Activated naive CD4-positive, alpha-beta T cell (primary cell): ENCODE results near the gene FXYD1.
"Not testable (repeated sequence)": the region's sequence is repeated elsewhere in the genome, so short reads cannot be mapped to it uniquely, and the experiment has no call there.

Source experiments
- DNase-seq, 4 experiments: peaks; one replicate each; lab custom pipeline; 2025; lab: John Stamatoyannopoulos, UW

Gene FXYD1

GRCh38 chr19:35138305-35138892 lies at the start of gene FXYD1:
FXYD1 (plus strand) TSS chr19:35138824; CDS start chr19:35140080, 1,256 bp downstream.
- no peak for DNase-seq

- no peak for DNase-seq
These were observed 49.1 kb upstream of the FXYD1 start for GRCh38 chr19:35089554-35089953.

DNA sequence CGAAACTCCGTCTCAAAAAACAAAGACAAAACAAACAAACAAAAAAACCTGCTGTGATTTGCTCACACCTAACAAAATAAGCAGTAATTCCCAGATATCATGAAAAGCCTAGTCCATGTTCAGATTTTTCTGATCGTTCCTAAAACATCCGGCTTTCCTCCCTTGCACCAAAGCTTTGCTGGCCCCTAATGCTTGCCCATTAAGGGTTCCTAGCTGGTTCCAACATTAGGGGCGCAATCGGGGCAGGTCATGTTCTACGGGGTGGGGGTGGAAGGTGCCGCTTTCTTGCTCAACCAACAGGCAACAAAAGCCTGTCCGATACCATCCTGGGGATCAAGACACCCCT lies 48.5 kb upstream of the FXYD1 start:
- DNase-seq: no peak

GRCh38 chr19:35090506-35091214 lies 48.0 kb upstream of the FXYD1 start:
- peak in 1 of 4 experiments; percentile 5 for DNase-seq

- no peak for DNase-seq
These were observed 45.2 kb upstream of the FXYD1 start for GRCh38 chr19:35093430-35093829.

DNA sequence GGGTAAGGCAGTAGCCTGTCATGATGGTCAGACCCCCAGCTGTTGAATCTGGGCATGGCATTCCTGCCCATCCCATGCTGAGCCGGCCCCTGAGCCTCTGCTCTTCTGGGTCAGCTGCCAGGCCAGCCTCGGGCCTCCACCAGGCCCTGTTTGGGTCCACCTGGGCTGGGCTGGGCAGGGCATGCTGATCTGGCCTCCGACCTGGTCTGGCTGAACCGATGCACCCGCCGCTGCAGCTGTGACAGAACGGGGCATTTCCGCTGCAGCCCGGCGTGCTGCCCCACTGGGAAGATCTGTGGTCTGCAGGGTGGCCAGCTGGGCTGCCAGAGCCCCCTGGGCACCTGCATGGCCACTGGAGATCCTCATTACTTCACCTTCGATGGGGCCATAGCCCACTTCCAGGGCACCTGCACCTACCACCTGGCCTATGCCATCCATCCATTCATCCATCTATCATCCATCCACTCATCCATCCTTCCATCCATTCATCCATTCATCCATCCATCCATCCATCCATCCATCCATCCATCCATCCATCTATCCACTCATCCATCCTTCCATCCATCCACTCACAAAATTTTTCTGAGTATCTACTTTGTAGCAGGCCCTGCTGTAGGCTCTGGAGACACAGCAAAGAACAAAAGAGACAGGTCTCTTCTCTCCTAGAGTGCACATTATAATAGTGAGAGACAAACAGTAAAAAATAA lies 44.5 kb upstream of the FXYD1 start:
- DNase-seq: no peak

GRCh38 chr19:35094656-35095055 lies 44.0 kb upstream of the FXYD1 start:
- no peak for DNase-seq

GRCh38 chr19:35095667-35096368 lies 42.8 kb upstream of the FXYD1 start:
- no peak for DNase-seq

DNA sequence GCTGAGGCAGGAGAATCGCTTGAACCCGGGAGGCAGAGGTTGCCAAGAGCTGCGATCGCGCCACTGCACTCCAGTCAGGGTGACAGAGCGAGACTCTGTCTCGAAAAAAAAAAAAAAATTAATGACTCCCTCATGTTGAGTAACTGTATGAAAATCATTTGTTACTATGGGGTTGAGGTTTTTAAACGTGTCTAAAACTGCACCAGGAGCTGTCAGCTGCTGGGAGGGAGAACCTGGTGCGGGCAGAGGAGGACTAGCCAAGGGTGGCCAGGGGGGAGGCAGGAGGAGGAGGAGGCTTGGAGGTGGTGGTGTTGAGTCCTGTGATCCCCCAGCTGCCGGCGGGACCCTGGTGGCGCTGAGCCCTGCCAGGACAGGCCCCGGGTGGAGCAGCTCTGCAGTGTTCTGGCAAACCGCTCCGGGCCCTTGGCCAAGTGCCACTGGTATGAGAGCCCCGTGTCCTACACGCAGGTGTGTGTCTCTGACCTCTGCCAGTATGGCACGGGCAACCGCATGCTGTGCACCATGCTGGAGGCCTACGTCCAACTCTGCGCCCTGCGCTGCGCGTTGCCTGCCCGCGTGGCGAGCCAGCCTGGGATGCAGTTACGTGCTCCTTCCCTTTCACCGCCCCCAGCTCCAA lies 40.1 kb upstream of the FXYD1 start:
- no peak for DNase-seq

GRCh38 chr19:35099155-35099896 lies 39.3 kb upstream of the FXYD1 start:
- DNase-seq: no peak

GRCh38 chr19:35099897-35100275 lies 38.7 kb upstream of the FXYD1 start:
- no peak for DNase-seq

DNA sequence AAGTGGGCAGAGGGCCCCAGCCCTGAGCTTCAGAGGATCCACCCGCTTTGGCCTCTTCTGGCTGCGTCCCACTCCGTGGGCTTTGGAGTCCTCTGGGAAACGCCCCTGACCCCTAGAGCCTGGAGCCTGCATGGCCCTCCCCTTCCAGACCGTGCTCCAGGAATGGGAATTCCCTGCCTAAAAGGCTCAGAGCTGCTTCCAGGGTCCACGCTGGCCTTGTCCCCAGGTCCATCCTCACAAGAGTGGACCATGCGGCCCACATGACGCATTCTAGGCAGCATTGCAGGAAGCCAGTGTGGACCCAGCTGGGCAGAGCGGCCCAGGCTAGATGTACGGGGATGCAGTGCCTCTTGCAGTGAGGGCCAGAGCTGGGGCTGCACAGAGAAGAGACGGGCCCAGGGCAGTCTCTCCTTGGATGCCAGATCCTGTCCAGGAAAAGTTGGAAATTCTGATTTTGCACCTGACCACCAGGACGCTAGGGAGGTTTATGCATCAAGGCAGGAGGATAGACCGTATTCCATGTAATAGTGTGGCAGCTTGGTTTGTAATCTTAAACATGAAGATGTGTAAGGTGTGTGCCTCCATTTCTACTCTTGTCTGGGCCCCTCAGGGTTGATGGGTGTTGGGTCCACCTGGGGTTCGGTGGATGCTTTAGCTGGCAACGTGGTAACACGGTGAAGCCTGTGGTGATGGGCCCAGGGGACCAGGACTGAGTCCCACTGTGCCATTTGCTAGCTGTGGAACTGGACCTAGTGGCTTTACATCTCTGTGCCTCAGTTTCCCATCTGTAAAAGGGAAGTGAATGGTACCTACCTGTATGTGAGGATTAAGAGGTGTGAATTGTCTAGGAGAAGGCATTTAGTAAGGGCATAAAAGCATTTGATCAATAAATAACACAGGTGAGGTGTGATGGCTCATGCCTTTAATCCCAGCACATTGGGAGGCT lies 37.8 kb upstream of the FXYD1 start:
- DNase-seq: no peak

GRCh38 chr19:35101949-35102348 lies 36.7 kb upstream of the FXYD1 start:
- not testable (repeated sequence) for DNase-seq

DNA sequence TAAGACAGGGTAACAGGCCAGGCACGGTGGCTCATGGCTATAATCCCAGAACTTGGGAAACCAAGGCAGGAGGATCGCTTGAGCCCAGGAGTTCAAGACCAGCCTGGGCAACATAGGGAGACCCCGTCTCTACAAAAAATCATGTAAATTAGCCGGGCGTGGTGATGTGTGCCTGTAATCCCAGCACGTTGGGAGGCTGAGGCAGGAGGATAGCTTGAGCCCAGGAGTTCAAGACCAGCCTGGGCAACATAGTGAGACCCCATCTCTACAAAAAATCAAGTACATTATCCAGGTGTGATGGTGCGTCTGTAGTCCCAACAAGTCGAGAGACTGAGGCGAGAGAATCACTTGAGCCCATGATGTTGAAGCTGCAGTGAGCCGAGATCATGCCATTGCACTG lies 35.0 kb upstream of the FXYD1 start:
- DNase-seq: not testable (repeated sequence)

DNA sequence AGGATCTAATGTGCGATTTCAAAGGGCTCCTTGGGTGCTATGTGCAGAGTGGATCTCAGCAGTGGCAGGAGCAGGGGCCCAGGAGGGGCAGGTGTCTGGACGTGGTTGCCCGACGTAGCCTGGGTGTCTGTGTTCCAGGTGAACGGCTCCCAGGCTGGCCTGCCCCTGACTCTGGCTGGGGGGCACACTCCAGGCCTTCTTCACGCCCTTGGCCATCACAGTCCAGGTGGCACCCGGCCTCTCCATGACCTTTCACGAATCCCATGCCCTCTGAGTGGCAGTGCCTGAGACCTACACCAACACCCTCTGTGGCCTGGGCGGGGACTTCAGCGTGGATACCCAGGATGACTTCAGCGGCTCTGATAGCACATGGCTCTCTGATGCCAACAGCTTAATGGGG lies 34.3 kb upstream of the FXYD1 start:
- no peak for DNase-seq

GRCh38 chr19:35105047-35105410 lies 33.6 kb upstream of the FXYD1 start:
- no peak for DNase-seq

GRCh38 chr19:35105411-35106290 lies 33.0 kb upstream of the FXYD1 start:
- DNase-seq: no peak

DNA sequence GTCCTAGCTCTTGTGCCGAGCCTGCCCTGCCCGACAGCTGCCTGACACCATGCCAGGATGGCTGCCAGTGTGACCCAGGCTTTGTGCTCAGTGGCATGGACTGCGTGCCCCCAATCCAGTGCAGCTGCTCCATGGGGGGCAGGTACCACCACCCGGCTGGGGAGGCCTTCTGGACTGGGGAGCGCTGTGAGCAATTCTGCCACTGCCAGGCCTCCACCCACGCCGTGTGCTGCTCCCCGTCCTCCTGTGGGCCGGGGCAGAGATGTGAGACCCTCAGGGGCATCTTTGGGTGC lies 32.4 kb upstream of the FXYD1 start:
- no peak for DNase-seq

DNA sequence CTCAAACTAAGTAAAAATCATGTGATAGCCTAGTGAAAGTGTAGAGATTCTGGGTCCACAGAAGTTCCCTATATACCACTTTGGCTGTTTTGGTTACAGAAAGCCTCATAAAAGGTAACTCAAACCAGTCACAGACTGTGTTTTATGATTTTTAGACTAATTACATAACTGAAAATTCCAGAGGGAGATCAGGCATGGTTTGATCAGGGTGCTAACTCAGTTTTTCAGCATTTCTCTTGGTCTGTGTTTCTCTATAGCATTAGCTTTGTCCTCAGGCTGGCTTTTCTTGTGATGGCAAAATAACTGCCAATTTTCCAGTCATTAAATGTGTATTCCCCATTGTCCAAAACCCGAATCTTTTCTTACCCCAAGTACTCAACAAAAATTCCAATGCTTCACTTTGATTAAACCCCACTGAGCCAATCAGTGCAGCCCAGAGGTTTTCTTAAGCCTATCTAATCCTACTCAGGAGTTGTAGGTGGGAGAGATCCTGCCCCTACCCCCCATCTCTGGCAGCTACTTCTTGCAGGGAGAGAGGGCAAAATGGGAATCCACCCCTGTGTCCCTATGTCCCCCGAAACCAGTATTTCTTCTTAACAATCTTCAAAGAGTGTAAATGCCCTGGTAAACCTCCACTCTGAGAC lies 31.6 kb upstream of the FXYD1 start:
- DNase-seq: no peak
